Spleen (tissue), 11 donors: ENCODE measurements around the gene TMEM43. TPM values are rescaled to one million over a fixed set of nuclear protein-coding genes. Genes with fewer than 3 reads are reported as not detected.

Source experiments
- DNase-seq: peaks from one replicate; pipeline ENCODE4 v3.0.0-alpha.2; 2020
- H3K27ac ChIP-seq, 8 donors: fragments of 200-600 bp; sonication (generic) in 7 of 8; 1 replicate in 4 of 8; 2 replicates in 4 of 8; pipeline versions ENCODE4 v1.5.0 to v1.8.0; 2016 to 2021; ENCODE audit warnings: inconsistent platforms in 4 of 8, mild to moderate bottlenecking in 4 of 8, moderate library complexity in 1 of 8
- H3K27me3 ChIP-seq, 7 donors: fragments of 200-600 bp; sonication (generic) in 6 of 7; replicated peaks in 1 of 7; 1 replicate in 4 of 7; 2 replicates in 3 of 7; pipeline versions ENCODE4 v1.5.0 to v1.8.0; 2016 to 2021; ENCODE audit warnings: inconsistent platforms in 3 of 7, mild to moderate bottlenecking in 1 of 7
- H3K36me3 ChIP-seq, 6 donors: fragments of 200-600 bp; sonication (generic) in 5 of 6; 1 replicate in 4 of 6; 2 replicates in 2 of 6; pipeline versions ENCODE4 v1.5.0 to v1.8.0; 2016 to 2021; ENCODE audit warnings: inconsistent platforms in 2 of 6
- H3K4me1 ChIP-seq, 6 donors: fragments of 200-600 bp; sonication (generic) in 5 of 6; 1 replicate in 3 of 6; 2 replicates in 3 of 6; pipeline versions ENCODE4 v1.5.0 to v1.8.0; 2016 to 2021; ENCODE audit warnings: inconsistent platforms in 3 of 6
- H3K4me3 ChIP-seq, 8 donors: fragments of 200-600 bp; sonication (generic) in 7 of 8; 1 replicate in 4 of 8; 2 replicates in 4 of 8; pipeline versions ENCODE4 v1.5.0 to v1.8.0; 2016 to 2021; ENCODE audit warnings: inconsistent platforms in 4 of 8, mild to moderate bottlenecking in 4 of 8, moderate library complexity in 2 of 8
- H3K9me3 ChIP-seq, 8 donors: fragments of 200-600 bp; sonication (generic) in 7 of 8; 1 replicate in 4 of 8; 2 replicates in 4 of 8; pipeline versions ENCODE4 v1.5.0 to v1.8.0; 2016 to 2021; ENCODE audit warnings: inconsistent platforms in 4 of 8
- CTCF ChIP-seq, 11 experiments: fragments of 200-600 bp in 7 of 11; fragments of 450-650 bp in 4 of 11; sonication (generic) in 4 of 11; IDR thresholded peaks in 8 of 11; conservative IDR thresholded peaks in 3 of 11; 1 replicate in 7 of 11; 2 replicates in 4 of 11; pipeline versions ENCODE4 v1.4.0 to v1.8.0; 2016 to 2021; ENCODE audit warnings: antibody characterized with exemption in 11 of 11, inconsistent platforms in 4 of 11, mild to moderate bottlenecking in 1 of 11
- POLR2A ChIP-seq, 3 donors: fragments of 450-650 bp; IDR thresholded peaks; one replicate each; pipeline ENCODE4 v1.5.1; 2017; ENCODE audit warnings: antibody characterized with exemption in 3 of 3, mild to moderate bottlenecking in 1 of 3
- POLR2AphosphoS5 ChIP-seq, 3 donors: sonication (generic); formaldehyde crosslinking; IDR thresholded peaks; one replicate each; pipeline ENCODE4 v1.5.1; 2017; ENCODE audit warnings: antibody characterized with exemption in 3 of 3
- WGBS, 5 donors: extraction: QIAGEN DNeasy Blood & Tissue Kit in 3 of 5; methylation state at CpG; one replicate each; pipeline versions ENCODE4 v1.1.5 to v1.1.7; 2013 to 2018; 5-methylcytosine and 5-hydroxymethylcytosine counted together
- intact Hi-C: fragments of 100-400 bp; cut with DNase I; formaldehyde crosslinking; loops from one replicate; pipeline ENCODE4 v1.15.0; 2023; ENCODE audit warnings: low total_unique reads
- polyA plus RNA-seq, 3 donors: library from polyadenylated mRNA; stranded (reverse); fragments of 200-250 nt; gene quantifications; one replicate each; pipeline ENCODE4 v1.2.1, GENCODE V29; 2013
- total RNA-seq, 7 donors: library from RNA; depleted of rRNA in 3 of 7; stranded (reverse); fragments of >200 nt in 3 of 7; fragmentation: NEBNext Ultra II Directional in 4 of 7; extraction: Animal tissue kit (Norgen Biotek cat#: 25700) in 4 of 7; gene quantifications; one replicate each; pipeline versions ENCODE4 v1.1.0 to v1.2.1, GENCODE V29; 2016 to 2021
- donor health status: healthy with polysubstance abuse.
- donor health status: DM: no; HTN: no; CAD: no; lungs with moderate emphysema.
- donor health status: DM: no; HTN: no; CAD: no.
- donor health status: Bipolar disorder and iron deficiency.
- donor health status: healthy.
- donor health status: DM: no; HTN: no; CAD: no.
- donor health status: DM: yes; HTN: yes; CAD: no.

Gene TMEM43
- total and polyA plus RNA-seq, 10 donors = 18.7 to 64.2 (median 44.5) TPM

GRCh38 chr3:14137004-14137403 is 12.2 kb downstream of the TMEM43 start:
- WGBS, 5 donors = 90 to 94% (median 92%) methylated on average over 3 of the region's 3 CpGs; no CpG with 5 or more reads in 1 of the 5 donors
- Histone ChIP-seq H3K27me3 (no peaks in the 10 kb centered on the region), H3K4me1 (peaks cover 0 to 11% (median 3%) of the 10 kb centered on the region in 6 donors), H3K36me3 (peaks cover 2 to 100% (median 82%) of the 10 kb centered on the region in 6 donors), H3K9me3 (no peaks in the 10 kb centered on the region), H3K27ac (peak overlapping the region in 1 of 8 donors; percentile 21), H3K4me3 (no peak overlapping the region)
- TF ChIP-seq CTCF (IDR thresholded peaks at IDR 0.05 in 8 of 11, conservative IDR thresholded peaks at IDR 0.05 in 3 of 11) (no peak), POLR2AphosphoS5 (IDR thresholded peaks at IDR 0.05) (no peak), POLR2A (IDR thresholded peaks at IDR 0.05) (no peak)
- no peak for DNase-seq
- intact Hi-C loops = no loop called here

- DNase-seq = no peak
- Histone ChIP-seq H3K9me3 (no peaks in the 10 kb centered on the region), H3K4me3 (no peak overlapping the region), H3K4me1 (peaks cover 0 to 15% (median 6%) of the 10 kb centered on the region in 6 donors), H3K27me3 (no peaks in the 10 kb centered on the region), H3K36me3 (peaks cover 0 to 100% (median 81%) of the 10 kb centered on the region in 6 donors), H3K27ac (peak overlapping the region in 1 of 8 donors; percentile 21)
- WGBS, 5 donors = 68 to 87% (median 74%) methylated on average over 2 to 3 of the region's 3 CpGs
- intact Hi-C loops = no loop called here
- TF ChIP-seq POLR2AphosphoS5 (IDR thresholded peaks at IDR 0.05) (peak in 2 of 3 donors; percentile 17 to 24), POLR2A (IDR thresholded peaks at IDR 0.05) (no peak), CTCF (IDR thresholded peaks at IDR 0.05 in 8 of 11, conservative IDR thresholded peaks at IDR 0.05 in 3 of 11) (no peak)
Observed at GRCh38 chr3:14137445-14137844, 12.6 kb downstream of the TMEM43 start.

GRCh38 chr3:14138109-14138877 is 13.4 kb downstream of the TMEM43 start:
- no peak for DNase-seq
- whole genome bisulfite sequencing, 5 donors = 82 to 91% (median 90%) methylated on average over 16 of the region's 16 CpGs
- Histone ChIP-seq H3K27me3 (no peaks in the 10 kb centered on the region), H3K27ac (no peak overlapping the region), H3K36me3 (peaks cover 0 to 99% (median 72%) of the 10 kb centered on the region in 6 donors), H3K9me3 (no peaks in the 10 kb centered on the region), H3K4me3 (no peak overlapping the region), H3K4me1 (peaks cover 2 to 23% (median 15%) of the 10 kb centered on the region in 6 donors)
- TF ChIP-seq POLR2AphosphoS5 (IDR thresholded peaks at IDR 0.05) (peak in 1 of 3 donors; percentile 42), POLR2A (IDR thresholded peaks at IDR 0.05) (no peak)
- intact Hi-C loops = no loop called here

GRCh38 chr3:14138878-14139655 is 14.2 kb downstream of the TMEM43 start:
- Histone ChIP-seq H3K27me3 (no peaks in the 10 kb centered on the region), H3K4me3 (no peak overlapping the region), H3K4me1 (peaks cover 6 to 31% (median 22%) of the 10 kb centered on the region in 6 donors), H3K27ac (no peak overlapping the region), H3K9me3 (no peaks in the 10 kb centered on the region), H3K36me3 (peaks cover 0 to 91% (median 64%) of the 10 kb centered on the region in 6 donors)
- no peak for DNase-seq
- no peak for TF ChIP-seq POLR2AphosphoS5 (IDR thresholded peaks at IDR 0.05)
- TF ChIP-seq CTCF (IDR thresholded peaks at IDR 0.05 in 8 of 11, conservative IDR thresholded peaks at IDR 0.05 in 3 of 11) = no peak
- TF ChIP-seq POLR2A (IDR thresholded peaks at IDR 0.05) = no peak
- 89 to 94% (median 90%) methylated on average over 10 to 14 of the region's 14 CpGs for WGBS, 5 donors
- intact Hi-C loops = no loop called here
